Posterior cingulate gyrus (tissue), 11 donors: Measurements from ENCODE around the gene BCAT1.
"Not testable (repeated sequence)": the region's sequence is repeated elsewhere in the genome, so short reads cannot be mapped to it uniquely, and the experiment has no call there.

Source experiments
- DNase-seq, 10 donors: peaks; one replicate each; pipeline versions ENCODE4 v3.0.0 to v3.0.0-alpha.2; 2020 to 2021; ENCODE audit warnings: mixed read lengths in 3 of 10
- intact Hi-C: fragments of 100-400 bp; cut with DNase I; formaldehyde crosslinking; loops from one replicate; pipeline ENCODE4 v1.15.1; 2023

The BCAT1 gene

GRCh38 chr12:24902511-24903328 is 46.2 kb downstream of the BCAT1 start:
- peak; percentile 30 to 91 (median 48) for DNase-seq
- intact Hi-C loops, result no loop called here

DNA sequence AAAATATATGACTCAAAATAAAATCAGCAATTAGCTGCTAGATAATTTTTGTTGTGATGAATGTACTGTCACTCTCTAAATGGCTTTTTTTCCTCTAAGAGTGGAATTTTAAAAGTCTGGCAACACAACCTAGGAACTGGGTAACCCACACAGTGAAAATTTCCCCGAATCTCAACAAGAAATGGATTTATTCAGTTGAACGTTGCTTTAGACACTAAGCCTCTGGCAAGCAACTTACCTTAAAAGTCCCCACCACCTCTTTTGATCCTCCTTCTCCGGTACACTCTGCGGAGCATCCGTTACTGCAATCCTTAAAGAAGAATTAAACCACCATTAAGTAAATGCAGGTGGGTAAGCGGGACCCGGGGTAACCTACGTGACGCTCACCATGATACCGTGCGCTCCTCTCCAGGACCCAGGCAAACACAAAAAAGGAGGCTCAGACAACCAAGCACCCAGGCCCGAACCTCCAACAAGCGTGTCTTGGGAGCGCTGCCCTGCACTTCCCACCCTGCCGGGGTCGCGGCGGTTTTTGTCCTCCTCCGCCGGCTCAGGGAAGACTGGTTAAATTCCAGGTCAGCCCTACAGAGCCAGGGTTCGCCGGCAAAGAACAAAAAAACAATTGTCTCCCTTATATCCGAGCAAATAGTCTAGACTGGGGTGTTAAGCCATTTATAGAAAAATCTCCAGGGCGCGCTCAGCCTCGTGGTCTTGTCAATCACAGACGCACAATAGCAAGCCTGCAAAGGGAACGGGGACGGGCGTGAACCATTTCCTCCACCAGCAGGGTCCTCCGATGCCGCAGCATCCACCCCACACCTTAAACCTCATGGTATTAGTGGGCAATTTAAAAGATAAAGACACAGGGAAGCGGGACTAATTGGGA is 47.1 kb downstream of the BCAT1 start:
- intact Hi-C loops, result no loop called here
- peak; percentile 45 to 93 (median 68) for DNase-seq

DNA sequence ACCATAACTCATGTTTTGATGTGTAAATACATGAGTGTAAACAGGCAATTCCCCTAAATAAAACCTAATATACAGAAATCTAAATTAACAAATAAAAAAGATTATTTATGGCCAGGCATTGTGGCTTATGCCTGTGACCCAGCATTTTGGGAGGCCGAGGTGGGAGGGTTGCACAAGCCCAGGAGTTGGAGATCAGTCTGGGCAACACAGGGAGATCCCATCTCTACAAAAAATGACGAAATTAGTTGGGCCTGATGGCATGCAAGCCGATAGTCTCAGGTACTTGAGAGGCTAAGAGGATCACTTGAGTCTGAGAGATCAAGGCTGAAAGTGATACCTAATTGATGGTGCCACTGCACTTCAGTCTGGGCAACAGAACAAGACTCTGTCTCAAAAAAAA is 48.7 kb downstream of the BCAT1 start:
- intact Hi-C loops, result no loop called here
- no peak for DNase-seq

DNA sequence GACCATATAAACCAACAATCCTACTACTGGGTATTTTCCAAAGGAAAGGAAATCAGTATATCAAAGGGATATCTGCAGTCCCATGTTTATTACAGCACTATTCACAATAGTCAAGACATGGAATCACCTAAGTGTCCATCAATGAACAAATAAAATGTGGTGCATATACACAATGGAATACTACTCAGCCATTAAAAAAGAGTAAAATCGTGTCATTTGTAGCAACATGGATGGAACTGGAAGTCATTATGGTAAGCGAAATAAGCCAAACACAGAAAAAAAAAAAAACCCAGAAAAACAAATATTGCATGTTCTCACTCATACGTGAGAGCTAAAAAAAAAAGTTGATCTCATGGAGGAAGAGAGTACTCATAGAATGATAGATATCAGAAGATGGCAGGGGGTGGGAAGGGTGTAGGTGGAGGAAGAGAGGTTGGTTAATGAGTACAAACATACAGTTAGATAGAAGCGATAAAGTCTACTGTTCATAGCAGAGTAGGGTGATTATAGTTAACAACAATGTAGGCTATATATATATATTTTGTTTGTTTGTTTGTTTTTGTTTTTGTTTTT is 49.3 kb downstream of the BCAT1 start:
- intact Hi-C loops, result no loop called here

DNA sequence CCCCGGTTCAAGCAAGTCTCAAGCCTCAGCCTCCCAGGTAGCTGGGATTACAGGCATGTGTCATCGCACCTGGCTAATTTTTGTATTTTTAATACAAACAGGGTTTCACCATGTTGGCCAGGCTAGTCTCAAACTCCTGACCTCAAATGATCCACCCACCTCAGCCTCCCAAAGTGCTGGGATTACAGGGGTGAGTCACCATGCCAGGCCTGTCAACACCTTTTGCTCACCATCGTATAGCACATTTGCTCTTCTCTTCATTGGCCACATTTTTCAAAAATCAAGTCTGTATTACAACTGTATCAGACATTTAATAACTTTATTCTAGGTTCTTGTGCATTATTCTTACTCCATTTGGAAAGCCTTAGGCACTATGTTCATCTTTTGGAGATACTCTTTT is 50.3 kb downstream of the BCAT1 start:
- DNase-seq, result no peak
- intact Hi-C loops, result no loop called here

More for the DNA sequence above, 49.3 kb downstream of the BCAT1 start:
- DNase-seq, result no peak

DNA sequence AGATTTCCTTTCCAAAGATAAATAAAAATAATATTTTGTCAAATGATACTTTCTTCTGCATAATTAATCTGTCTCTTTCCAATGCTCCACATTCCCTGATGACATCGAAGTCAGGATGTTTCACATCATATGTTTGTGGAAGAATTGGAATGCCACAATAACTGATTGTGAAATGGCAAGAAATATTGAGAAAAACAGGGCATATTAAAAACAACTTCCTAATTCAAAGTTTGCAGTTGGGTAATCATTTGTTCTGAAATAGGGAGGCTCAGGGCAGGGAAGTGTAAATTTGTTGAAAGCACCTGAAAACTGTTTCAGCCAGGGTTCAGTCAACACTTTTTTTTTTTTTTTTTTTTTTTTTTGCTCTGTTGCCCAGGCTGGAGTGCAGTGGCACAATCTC is 50.7 kb downstream of the BCAT1 start:
- no peak for DNase-seq
- intact Hi-C loops, result no loop called here

DNA sequence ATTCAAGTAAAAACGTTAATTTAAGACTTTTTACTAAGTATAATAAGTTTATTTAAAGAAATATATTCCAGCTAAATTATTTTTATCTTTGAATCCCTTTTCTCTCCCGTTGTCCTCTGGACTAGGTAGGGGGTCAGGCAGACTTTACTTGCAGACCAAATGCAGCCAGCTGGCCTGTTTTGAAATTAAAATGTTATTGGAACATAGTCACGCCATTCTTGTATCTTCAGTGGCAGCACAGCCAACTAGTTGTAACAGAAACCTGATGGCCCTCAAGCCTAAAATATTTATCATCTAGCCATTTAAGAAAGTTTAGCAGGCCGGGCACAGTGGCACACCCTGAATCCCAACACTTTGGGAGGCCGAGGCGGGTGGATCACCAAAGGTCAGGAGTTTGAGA is 52.7 kb downstream of the BCAT1 start:
- intact Hi-C loops, result no loop called here

DNA sequence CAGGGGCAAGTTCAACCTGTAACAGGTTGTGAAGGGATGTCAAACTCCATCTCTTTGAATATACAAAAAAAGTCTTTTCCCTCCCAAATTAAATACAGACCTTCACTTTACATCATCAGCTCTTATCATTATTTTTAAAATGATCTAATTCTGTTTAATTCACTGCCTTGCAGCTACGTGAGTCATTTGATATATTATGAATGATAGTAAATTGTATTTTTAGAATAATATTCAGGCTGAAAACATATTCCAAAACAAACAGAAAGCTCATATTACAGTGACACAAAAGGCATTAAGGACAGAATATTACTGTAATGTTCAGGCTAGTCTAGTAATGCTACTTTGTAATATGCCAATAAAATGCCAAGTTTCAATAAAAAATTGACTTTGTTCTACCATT is 53.3 kb downstream of the BCAT1 start:
- intact Hi-C loops, result no loop called here
- DNase-seq, result no peak

More for the DNA sequence above, 52.7 kb downstream of the BCAT1 start:
- DNase-seq, result no peak

- DNase-seq, result no peak
- intact Hi-C loops, result no loop called here
These were observed 54.0 kb downstream of the BCAT1 start for GRCh38 chr12:24894879-24895278.

DNA sequence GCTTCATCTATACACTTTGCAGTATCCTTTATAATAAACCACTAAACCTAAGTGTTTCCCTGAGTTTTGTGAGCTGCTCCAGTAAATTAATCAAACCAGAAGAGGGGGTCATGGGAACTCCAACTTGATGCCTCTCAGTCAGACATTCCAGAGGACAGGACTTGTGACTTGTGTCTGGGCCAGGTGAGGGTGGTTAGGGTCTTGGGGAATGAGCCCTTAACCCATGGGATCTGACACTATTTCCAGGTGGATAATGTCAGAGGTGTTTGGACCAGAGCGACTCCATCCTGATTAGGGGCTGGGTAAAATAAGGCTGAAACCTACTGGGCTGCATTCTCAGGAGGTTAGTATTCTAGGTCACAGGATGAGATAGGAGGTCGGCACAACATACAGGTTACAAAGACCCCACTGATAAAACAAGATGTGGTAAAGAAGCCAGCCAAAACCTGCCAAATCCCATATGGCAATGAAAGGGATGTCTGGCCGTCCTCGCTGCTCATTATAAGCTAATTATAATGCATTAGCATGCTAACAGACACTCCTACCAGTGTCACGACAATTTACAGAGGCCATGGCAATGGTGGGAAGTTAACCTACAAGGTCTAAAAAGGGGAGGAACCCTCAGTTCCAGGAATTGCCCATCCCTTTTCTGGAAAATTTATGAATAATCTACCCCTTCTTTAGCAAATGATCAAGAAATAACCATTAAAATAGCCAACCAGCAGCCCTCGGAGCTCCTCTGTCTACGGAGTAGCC is 58.7 kb downstream of the BCAT1 start:
- no peak for DNase-seq
- intact Hi-C loops, result no loop called here

GRCh38 chr12:24889411-24889810 is 59.5 kb downstream of the BCAT1 start:
- intact Hi-C loops, result no loop called here
- no peak for DNase-seq

- no peak for DNase-seq
- intact Hi-C loops, result no loop called here
These were observed 60.1 kb downstream of the BCAT1 start for GRCh38 chr12:24888813-24889212.

DNA sequence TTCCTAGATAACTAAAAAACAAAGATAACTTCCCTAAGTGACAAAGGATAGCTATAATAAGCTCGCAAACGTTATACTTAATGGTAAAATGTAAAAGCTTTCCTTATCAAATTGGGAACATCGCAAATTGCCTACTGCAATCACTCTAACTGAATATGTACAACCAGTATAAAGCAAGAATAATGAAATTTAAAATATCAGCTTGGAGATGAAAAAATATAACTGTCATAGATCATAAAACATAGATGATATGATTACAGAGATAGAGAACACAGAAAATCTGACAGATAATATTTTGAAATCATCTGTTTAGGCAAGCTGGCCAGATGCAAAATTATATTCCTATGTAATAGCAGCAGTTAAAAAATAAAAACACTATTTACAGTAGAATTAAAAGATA is 64.0 kb downstream of the BCAT1 start:
- no peak for DNase-seq
- intact Hi-C loops, result no loop called here

DNA sequence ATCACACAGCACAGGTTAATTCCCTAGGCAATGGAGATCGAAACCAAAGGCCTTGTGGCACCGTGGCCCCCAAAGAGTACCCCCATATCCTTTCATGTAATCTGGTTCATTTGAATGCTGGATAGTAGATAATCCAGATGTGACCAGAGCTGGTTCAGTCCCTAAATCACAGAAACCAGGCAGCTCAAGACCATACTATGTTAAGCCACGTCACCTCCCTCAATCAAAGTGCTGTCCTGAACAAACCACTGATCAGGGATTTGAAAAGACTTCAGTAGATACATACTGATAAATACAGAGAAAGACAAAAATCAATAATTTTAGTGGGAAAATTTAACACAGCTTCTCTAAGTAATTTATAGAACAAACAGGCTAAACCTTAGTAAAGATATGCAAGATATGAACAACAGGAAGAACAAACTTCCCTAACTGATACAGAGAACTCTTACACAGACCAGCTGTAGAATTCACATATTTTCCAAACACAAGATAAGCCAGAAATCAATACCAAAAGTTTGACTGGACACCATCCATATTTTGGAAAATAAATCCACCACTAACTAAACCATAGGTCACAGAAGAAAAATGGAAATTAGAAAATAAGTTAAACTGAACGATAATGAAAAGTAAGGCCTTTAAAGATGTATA is 67.1 kb downstream of the BCAT1 start:
- intact Hi-C loops, result no loop called here
- DNase-seq, result no peak

GRCh38 chr12:24881227-24881626 is 67.7 kb downstream of the BCAT1 start:
- no peak for DNase-seq
- intact Hi-C loops, result no loop called here

DNA sequence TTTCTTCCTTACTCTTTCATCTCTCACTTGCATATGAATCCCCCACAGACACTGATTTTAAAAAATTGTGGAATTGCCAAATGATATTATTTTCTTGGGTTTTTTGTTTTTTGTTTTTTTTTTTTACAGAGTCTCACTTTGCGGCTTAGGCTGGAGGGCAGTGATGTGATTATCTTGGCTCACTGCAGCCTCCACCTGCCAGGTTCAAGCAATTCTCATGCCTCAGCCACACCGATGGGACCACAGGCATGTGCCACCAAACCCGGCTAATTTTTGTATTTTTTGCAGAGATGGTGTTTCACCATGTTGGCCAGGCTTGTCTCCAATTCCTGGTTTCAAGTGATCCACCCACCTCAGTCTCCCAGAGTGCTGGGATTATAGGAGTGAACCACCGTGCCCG is 68.2 kb downstream of the BCAT1 start:
- intact Hi-C loops, result no loop called here

GRCh38 chr12:24879644-24880043 is 69.3 kb downstream of the BCAT1 start:
- intact Hi-C loops, result no loop called here
- no peak for DNase-seq

More for the DNA sequence above, 68.2 kb downstream of the BCAT1 start:
- DNase-seq, result no peak

DNA sequence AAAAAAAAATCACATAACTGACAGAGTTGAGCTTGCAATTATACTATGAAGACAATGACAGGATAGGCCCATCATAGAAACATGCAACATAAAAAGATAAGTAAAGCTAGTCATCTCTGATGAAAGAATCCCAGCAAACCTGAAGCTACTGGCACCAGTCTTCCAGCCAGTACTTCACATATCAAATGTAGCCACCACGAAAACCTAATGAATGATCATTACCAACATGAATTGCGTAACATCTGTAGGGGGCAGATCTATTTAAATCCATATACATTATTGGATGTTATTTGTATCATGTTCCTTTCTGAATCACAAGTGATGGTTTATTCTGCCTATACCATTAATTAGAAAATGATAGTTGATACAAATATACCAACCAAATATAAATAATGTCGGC is 73.9 kb downstream of the BCAT1 start:
- DNase-seq, result no peak
- intact Hi-C loops, result no loop called here

GRCh38 chr12:24872211-24872610 is 76.7 kb downstream of the BCAT1 start:
- DNase-seq, result no peak
- intact Hi-C loops, result no loop called here

DNA sequence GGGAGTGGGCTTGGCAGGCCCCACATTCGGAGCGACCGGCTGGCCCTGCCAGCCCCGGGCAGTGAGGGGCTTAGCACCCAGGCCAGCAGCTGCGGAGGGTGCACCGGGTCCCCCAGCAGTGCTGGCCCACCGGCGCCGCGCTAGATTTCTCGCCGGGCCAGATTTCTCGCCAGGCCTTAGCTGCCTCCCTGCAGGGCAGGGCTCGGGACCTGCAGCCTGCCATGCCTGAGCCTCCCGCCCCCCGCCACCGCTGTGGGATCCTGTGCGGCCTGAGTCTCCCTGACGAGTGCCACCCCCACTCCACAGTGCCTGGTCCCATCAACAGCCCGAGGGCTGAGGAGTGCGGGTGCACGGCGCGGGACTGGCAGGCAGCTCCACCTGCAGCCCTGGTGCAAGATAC is 82.8 kb downstream of the BCAT1 start:
- intact Hi-C loops, result not testable (repeated sequence)
- peak in 2 of 10 donors; percentile 63 to 68 for DNase-seq
